T-helper 1 cell treated with Interleukin-12 subunit alpha and Interleukin-12 subunit beta and Interleukin-4 antibody, amounts not matched to agents 30 μg/mL and 1 μg/mL, for 36 hours (primary cell): ENCODE data around the gene LRRFIP1.
A peak's percentile ranks its signal among the peaks of the same experiment; 100 is the strongest.

Source experiments
- H3K27ac Mint-ChIP-seq: one replicate; pipeline ENCODE4 v1.8.0; 2021; ENCODE audit warnings: mild to moderate bottlenecking, mixed read lengths
- H3K27me3 Mint-ChIP-seq: one replicate; pipeline ENCODE4 v1.8.0; 2021; ENCODE audit warnings: low read depth, mixed read lengths
- H3K36me3 Mint-ChIP-seq: one replicate; pipeline ENCODE4 v1.8.0; 2021; ENCODE audit warnings: low read depth, mixed read lengths
- H3K4me1 Mint-ChIP-seq: one replicate; pipeline ENCODE4 v1.8.0; 2021; ENCODE audit warnings: low read depth, mixed read lengths
- H3K4me3 Mint-ChIP-seq: one replicate; pipeline ENCODE4 v1.8.0; 2021; ENCODE audit warnings: mild to moderate bottlenecking, moderate library complexity, mixed read lengths
- H3K9me3 Mint-ChIP-seq: one replicate; pipeline ENCODE4 v1.8.0; 2021; ENCODE audit warnings: mixed read lengths

The LRRFIP1 gene

DNA sequence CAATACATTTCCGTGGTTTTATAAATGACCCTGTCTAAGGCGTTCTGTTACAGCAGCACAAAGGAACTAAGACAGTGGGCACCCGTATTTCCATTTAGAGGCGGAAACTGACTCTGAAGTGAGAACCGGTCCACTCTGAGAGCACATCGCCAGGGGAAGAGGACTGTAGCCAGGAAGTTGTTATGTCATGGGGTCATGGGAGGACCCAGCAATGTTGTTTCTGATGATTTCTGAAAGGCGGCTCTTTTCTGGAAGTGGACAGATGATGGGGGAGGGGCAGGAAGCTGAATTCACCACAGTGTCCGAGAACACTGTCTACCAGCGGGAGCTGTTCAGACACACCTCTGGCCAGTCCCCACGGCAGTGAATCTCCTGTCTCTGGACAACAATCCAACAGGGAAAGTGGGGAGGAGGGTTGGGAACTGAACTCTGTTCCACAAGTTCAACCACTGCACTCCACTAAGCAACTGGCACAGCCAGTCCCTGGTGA, 2.1 kb upstream of the LRRFIP1 start:
- Mint-ChIP-seq H3K27ac (no peak overlapping the region), H3K4me3 (no peak overlapping the region), H3K9me3 (no peaks in the 10 kb centered on the region), H3K4me1 (peaks cover 4% of the 10 kb centered on the region), H3K27me3 (peaks cover 60% of the 10 kb centered on the region), H3K36me3 (no peaks in the 10 kb centered on the region)

DNA sequence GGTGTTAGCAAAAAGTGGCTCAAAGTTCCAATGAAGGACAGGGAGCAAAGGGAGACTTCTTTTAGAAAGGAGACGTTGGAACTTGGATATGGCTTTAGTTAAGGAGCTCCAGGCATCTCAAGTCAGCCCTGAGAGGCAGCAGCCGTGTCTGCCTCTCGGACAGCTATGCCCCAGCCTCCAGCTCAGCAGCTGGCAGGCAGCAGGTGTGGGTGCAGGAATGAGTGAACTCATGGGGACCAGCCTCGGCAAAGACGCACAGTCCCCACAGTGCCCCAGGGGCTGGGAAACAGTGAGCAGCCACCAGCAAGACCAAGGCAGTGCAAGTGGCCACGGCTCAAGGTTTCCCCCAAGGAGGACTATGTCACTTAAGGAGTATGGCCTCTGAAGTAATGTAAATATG, 1.6 kb upstream of the LRRFIP1 start:
- H3K4me1 Mint-ChIP-seq = peaks cover 4% of the 10 kb centered on the region
- H3K4me3 Mint-ChIP-seq = no peak overlapping the region
- no peak overlapping the region for H3K27ac Mint-ChIP-seq
- H3K27me3 Mint-ChIP-seq = peaks cover 59% of the 10 kb centered on the region
- no peaks in the 10 kb centered on the region for H3K9me3 Mint-ChIP-seq
- no peaks in the 10 kb centered on the region for H3K36me3 Mint-ChIP-seq

- Mint-ChIP-seq H3K9me3 (no peaks in the 10 kb centered on the region), H3K36me3 (no peaks in the 10 kb centered on the region), H3K4me3 (peak overlapping the region; percentile 68), H3K4me1 (peaks cover 4% of the 10 kb centered on the region), H3K27me3 (peaks cover 59% of the 10 kb centered on the region), H3K27ac (no peak overlapping the region)
Observed at GRCh38 chr2:237626813-237627440, 460 bp upstream of the LRRFIP1 start.

GRCh38 chr2:237628247-237629187, 1.1 kb downstream of the LRRFIP1 start:
- Mint-ChIP-seq H3K4me1 (peaks cover 4% of the 10 kb centered on the region), H3K4me3 (peak overlapping the region; percentile 72), H3K9me3 (no peaks in the 10 kb centered on the region), H3K36me3 (no peaks in the 10 kb centered on the region), H3K27me3 (peaks cover 61% of the 10 kb centered on the region), H3K27ac (no peak overlapping the region)

GRCh38 chr2:237629188-237629534, 1.8 kb downstream of the LRRFIP1 start:
- Mint-ChIP-seq H3K27ac (no peak overlapping the region), H3K4me3 (no peak overlapping the region), H3K27me3 (peaks cover 63% of the 10 kb centered on the region), H3K9me3 (no peaks in the 10 kb centered on the region), H3K4me1 (peaks cover 4% of the 10 kb centered on the region), H3K36me3 (no peaks in the 10 kb centered on the region)

- H3K4me1 Mint-ChIP-seq = peaks cover 4% of the 10 kb centered on the region
- peaks cover 60% of the 10 kb centered on the region for H3K27me3 Mint-ChIP-seq
- no peaks in the 10 kb centered on the region for H3K36me3 Mint-ChIP-seq
- no peak overlapping the region for H3K27ac Mint-ChIP-seq
- peaks cover 3% of the 10 kb centered on the region for H3K9me3 Mint-ChIP-seq
- no peak overlapping the region for H3K4me3 Mint-ChIP-seq
Observed at GRCh38 chr2:237629739-237630138, 2.4 kb downstream of the LRRFIP1 start.

- Mint-ChIP-seq H3K36me3 (no peaks in the 10 kb centered on the region), H3K27me3 (peaks cover 57% of the 10 kb centered on the region), H3K27ac (no peak overlapping the region)
Observed at GRCh38 chr2:237630216-237631000, 3.0 kb downstream of the LRRFIP1 start.

GRCh38 chr2:237631007-237631785, 3.8 kb downstream of the LRRFIP1 start:
- Mint-ChIP-seq H3K9me3 (peaks cover 7% of the 10 kb centered on the region), H3K4me3 (no peak overlapping the region), H3K27me3 (peaks cover 52% of the 10 kb centered on the region), H3K27ac (no peak overlapping the region), H3K4me1 (peaks cover 4% of the 10 kb centered on the region), H3K36me3 (no peaks in the 10 kb centered on the region)

More at GRCh38 chr2:237630216-237631000, 3.0 kb downstream of the LRRFIP1 start:
- Mint-ChIP-seq H3K9me3 (peaks cover 6% of the 10 kb centered on the region), H3K4me1 (peaks cover 4% of the 10 kb centered on the region), H3K4me3 (no peak overlapping the region)

DNA sequence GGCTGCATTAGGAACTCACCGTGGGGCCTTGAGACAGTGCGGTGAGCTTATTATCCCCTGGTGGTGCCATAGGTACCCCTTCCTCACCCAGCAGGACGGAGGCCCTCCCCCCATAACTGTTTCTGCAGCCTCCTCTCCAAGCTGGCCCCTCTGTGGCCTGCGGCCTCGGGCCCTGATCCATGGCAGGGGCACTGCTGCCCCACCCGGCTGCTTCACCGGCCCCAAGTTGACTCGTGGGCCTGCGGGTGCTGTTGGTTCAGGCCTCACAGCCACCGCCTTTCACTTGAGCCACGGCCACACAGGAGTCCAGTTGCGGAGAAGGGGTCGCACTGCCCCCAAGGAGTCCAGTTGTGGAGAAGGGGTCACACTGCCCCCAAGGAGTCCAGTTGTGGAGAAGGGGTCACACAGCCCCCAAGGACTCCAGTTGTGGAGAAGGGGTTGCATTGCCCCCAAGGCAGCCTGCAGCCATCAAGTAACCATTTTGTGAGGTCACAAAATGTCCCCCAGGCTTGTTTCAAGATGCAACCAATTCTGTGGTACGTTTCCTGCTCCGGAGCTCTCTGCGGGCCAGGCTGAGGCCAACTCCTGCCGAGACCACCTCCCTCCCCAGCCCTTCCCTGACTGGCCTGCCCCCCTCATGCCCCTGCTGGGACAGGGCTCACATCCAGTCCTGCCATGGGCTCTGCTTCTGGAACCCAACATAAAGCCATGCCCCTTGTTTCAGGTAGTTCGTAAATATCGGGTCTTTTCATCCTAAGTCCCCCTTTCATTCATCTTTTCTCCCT, 4.6 kb downstream of the LRRFIP1 start:
- Mint-ChIP-seq H3K4me3 (no peak overlapping the region), H3K36me3 (no peaks in the 10 kb centered on the region), H3K9me3 (peaks cover 12% of the 10 kb centered on the region), H3K4me1 (peaks cover 10% of the 10 kb centered on the region), H3K27ac (no peak overlapping the region), H3K27me3 (peaks cover 51% of the 10 kb centered on the region)

GRCh38 chr2:237633061-237633561, 5.7 kb downstream of the LRRFIP1 start:
- Mint-ChIP-seq H3K27me3 (peaks cover 47% of the 10 kb centered on the region), H3K4me1 (peaks cover 10% of the 10 kb centered on the region), H3K4me3 (no peak overlapping the region), H3K9me3 (peaks cover 12% of the 10 kb centered on the region), H3K36me3 (no peaks in the 10 kb centered on the region), H3K27ac (no peak overlapping the region)

DNA sequence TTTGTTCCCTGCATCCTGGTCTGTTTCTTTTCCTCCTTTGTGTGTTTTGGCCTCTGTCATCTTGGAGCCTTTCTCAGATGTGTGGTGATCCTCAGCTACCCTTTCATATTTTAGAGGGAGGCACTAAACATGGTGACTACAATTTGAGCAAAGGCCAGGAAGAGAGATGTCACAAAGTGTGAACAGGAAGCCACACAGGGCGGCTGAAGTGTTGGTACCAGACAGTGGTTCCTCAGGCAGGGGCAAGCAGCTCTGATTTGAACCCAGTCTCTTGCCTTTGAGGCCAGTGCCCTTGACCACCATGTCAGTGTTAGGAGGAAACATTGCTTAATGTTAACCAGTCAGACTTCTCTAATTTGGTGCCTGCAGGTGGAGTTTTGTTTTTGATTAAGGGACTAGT, 9.2 kb downstream of the LRRFIP1 start:
- Mint-ChIP-seq H3K27me3 (peaks cover 29% of the 10 kb centered on the region), H3K4me1 (peaks cover 6% of the 10 kb centered on the region), H3K4me3 (no peak overlapping the region), H3K36me3 (no peaks in the 10 kb centered on the region), H3K9me3 (peaks cover 12% of the 10 kb centered on the region), H3K27ac (no peak overlapping the region)

DNA sequence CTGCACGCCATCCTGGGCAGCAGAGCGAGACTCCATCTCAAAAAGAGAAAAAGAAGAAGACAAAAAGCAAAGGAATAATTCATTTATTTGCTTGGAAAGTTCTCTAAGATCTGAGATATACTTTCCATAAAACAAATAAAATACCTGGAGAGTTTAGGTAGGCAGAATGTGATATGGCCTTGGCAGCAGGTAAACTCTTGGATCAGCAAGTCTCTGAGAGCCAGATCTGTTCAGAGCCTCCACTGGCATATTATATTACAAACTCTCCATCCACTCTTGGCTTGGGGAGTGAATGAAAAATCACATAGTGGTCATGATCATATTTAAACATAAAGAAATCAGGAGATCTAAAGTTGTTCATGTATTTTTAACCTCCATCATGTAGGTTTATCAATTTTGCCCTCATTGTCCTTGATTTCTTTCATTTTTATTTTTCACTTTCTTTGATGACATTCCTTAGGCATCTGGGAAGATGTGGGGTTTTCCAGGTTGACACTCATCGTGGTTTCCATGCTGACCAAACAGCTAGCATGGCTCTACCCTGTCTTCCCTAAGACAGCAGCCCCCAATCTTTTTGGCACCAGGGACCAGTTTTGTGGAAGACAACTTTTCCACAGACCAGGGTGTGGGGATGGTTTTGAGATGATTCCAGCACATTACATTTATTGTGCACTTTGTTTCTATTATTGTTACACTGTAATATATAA, 10.2 kb downstream of the LRRFIP1 start:
- Mint-ChIP-seq H3K4me1 (peaks cover 6% of the 10 kb centered on the region), H3K36me3 (no peaks in the 10 kb centered on the region), H3K4me3 (no peak overlapping the region), H3K9me3 (peaks cover 12% of the 10 kb centered on the region), H3K27ac (no peak overlapping the region), H3K27me3 (peaks cover 28% of the 10 kb centered on the region)

DNA sequence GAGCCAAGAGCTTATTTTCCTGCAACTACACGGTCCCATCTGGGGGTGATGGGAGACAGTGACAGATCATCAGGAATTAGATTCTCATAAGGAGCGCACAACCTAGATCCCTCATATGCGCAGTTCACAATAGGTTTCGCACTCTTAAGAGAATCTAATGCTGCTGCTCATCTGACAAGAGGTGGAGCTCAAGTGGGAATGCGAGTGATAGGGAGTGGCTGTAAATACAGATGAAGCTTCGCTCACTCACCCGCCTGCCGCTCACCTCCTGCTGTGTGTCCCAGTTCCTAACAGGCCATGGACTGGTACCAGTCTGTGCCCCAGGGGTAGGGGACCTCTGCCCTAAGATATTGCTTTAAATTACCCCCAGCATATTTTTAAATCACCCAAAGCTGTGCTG, 10.8 kb downstream of the LRRFIP1 start:
- Mint-ChIP-seq H3K27me3 (peaks cover 24% of the 10 kb centered on the region), H3K36me3 (no peaks in the 10 kb centered on the region), H3K9me3 (peaks cover 12% of the 10 kb centered on the region), H3K4me1 (peaks cover 6% of the 10 kb centered on the region), H3K27ac (no peak overlapping the region), H3K4me3 (no peak overlapping the region)
